SK-N-MC (cell line): ENCODE data around the gene CAMTA1.

Experiments used
- EZH2 ChIP-seq: fragments of 200-600 bp; sonication (generic); IDR thresholded peaks from one replicate; pipeline ENCODE4 v1.6.1; 2017; ENCODE audit warnings: antibody characterized with exemption
- FOXP2 ChIP-seq: optimal IDR thresholded peaks from 2 replicates; pipeline ENCODE3; 2011; ENCODE audit warnings: mild to moderate bottlenecking, moderate library complexity; ENCODE audit not compliant: insufficient read depth; ENCODE audit errors: extremely low read length, control extremely low read depth
- POLR2AphosphoS5 ChIP-seq: IDR thresholded peaks from 2 replicates; pipeline ENCODE4 v1.6.1; 2012; ENCODE audit warnings: mild to moderate bottlenecking, low read depth, low read length, borderline replicate concordance

GRCh38 chr1:7553042-7553690, 767.9 kb downstream of the CAMTA1 start:
- no peak for TF ChIP-seq POLR2AphosphoS5
- TF ChIP-seq EZH2, result no peak
- no peak for TF ChIP-seq FOXP2
